OCI-LY7 (cell line): ENCODE data around the gene KIF2B. TPM values are rescaled to one million over a fixed set of nuclear protein-coding genes. Genes with fewer than 3 reads are reported as not detected.
A peak's percentile ranks its signal among the peaks of the same experiment; 100 is the strongest.
"Not testable (repeated sequence)": the region's sequence is repeated elsewhere in the genome, so short reads cannot be mapped to it uniquely, and the experiment has no call there.

Source experiments
- BruUV-seq: library from RNA; stranded (reverse); fragments of 400-500 nt; replicated peaks from 2 replicates; lab custom pipeline; 2021; lab: Mats Ljungman, UMichigan
- CTCF ChIA-PET: fragments of 300-600 bp; sonication (Branson Sonifier 250); formaldehyde crosslinking; loops from one replicate; lab custom pipeline; 2022; ENCODE audit warnings: antibody characterized with exemption; ENCODE audit not compliant: unreplicated experiment; lab: Charles Lee
- POLR2A ChIA-PET: fragments of 300-600 bp; sonication (Branson Sonifier 250); formaldehyde crosslinking; loops from one replicate; lab custom pipeline; 2022; ENCODE audit warnings: antibody characterized with exemption; lab: Charles Lee
- DNase-seq: peaks from one replicate; pipeline ENCODE4 v3.0.0-alpha.2; 2015; ENCODE audit warnings: low spot score
- H2AFZ ChIP-seq: fragments of 200-600 bp; sonication (generic), shearing (Covaris generic); 2 replicates; pipeline ENCODE4 v1.6.1; 2014; ENCODE audit warnings: mild to moderate bottlenecking, antibody characterized with exemption, low read length, moderate library complexity
- H3K27ac ChIP-seq: fragments of 200-600 bp; sonication (generic); 2 replicates; pipeline ENCODE4 v1.5.1; 2014; ENCODE audit warnings: mixed run types, low read depth, mild to moderate bottlenecking, moderate library complexity, low read length, inconsistent platforms; ENCODE audit not compliant: poor library complexity, severe bottlenecking
- H3K36me3 ChIP-seq: fragments of 200-600 bp; sonication (generic); 2 replicates; pipeline ENCODE4 v1.6.1; 2014; ENCODE audit warnings: mild to moderate bottlenecking, antibody characterized with exemption, low read length, moderate library complexity, mixed read lengths; ENCODE audit not compliant: insufficient read depth
- H3K4me1 ChIP-seq: fragments of 200-600 bp; sonication (generic); 2 replicates; pipeline ENCODE4 v1.5.1; 2014; ENCODE audit warnings: mild to moderate bottlenecking, low read length; ENCODE audit not compliant: insufficient read depth, poor library complexity, severe bottlenecking
- H3K4me2 ChIP-seq: fragments of 200-600 bp; sonication (generic); 2 replicates; pipeline ENCODE4 v1.6.1; 2014; ENCODE audit warnings: mild to moderate bottlenecking, low read length
- H3K4me3 ChIP-seq: fragments of 200-600 bp; sonication (generic); 2 replicates; pipeline ENCODE4 v1.5.1; 2014; ENCODE audit warnings: mild to moderate bottlenecking, low read depth, low read length; ENCODE audit not compliant: poor library complexity, severe bottlenecking
- H3K79me2 ChIP-seq: fragments of 200-600 bp; sonication (generic); 2 replicates; pipeline ENCODE4 v1.6.1; 2016; ENCODE audit warnings: low read depth, mild to moderate bottlenecking, low read length, moderate library complexity, mixed read lengths; ENCODE audit not compliant: insufficient read depth
- H3K9me2 ChIP-seq: fragments of 200-600 bp; sonication (generic); 2 replicates; pipeline ENCODE4 v1.6.1; 2016; ENCODE audit warnings: mild to moderate bottlenecking, low read length, mixed read lengths; ENCODE audit not compliant: insufficient read depth
- H3K9me3 ChIP-seq: fragments of 200-600 bp; sonication (generic); 2 replicates; pipeline ENCODE4 v1.6.1; 2014; ENCODE audit warnings: mild to moderate bottlenecking, mixed run types, low read length, mixed read lengths
- H4K20me1 ChIP-seq: fragments of 200-600 bp; sonication (generic); 2 replicates; pipeline ENCODE4 v1.6.1; 2014; ENCODE audit warnings: mild to moderate bottlenecking, antibody characterized with exemption, low read length, moderate library complexity, mixed read lengths; ENCODE audit not compliant: insufficient read depth
- CTCF ChIP-seq: fragments of 200-600 bp; sonication (generic); conservative IDR thresholded peaks from 2 replicates; pipeline ENCODE4 v1.5.1; 2014; ENCODE audit warnings: mild to moderate bottlenecking, antibody characterized with exemption, low read length, moderate library complexity, mixed read lengths
- EZH2phosphoT487 ChIP-seq: fragments of 200-600 bp; sonication (generic); IDR thresholded peaks from 2 replicates; pipeline ENCODE4 v1.6.1; 2018; ENCODE audit warnings: low read depth, borderline replicate concordance, mild to moderate bottlenecking, mixed run types, antibody characterized with exemption, low read length, moderate library complexity, mixed read lengths
- intact Hi-C: fragments of 100-400 bp; cut with micrococcal nuclease; formaldehyde crosslinking; loops from one replicate; pipeline ENCODE4 v1.10.0; 2022; ENCODE audit not compliant: unreplicated experiment
- total RNA-seq, 2 experiments: library from RNA; depleted of rRNA in 1 of 2; stranded (reverse); fragments of >200 nt in 1 of 2; shearing (Covaris generic) in 1 of 2; gene quantifications; 2 replicates each; pipeline ENCODE4 v1.2.3, GENCODE V29; 2014 to 2022

Gene KIF2B
- total RNA-seq, 2 experiments from 2014 or later: not detected

- Histone ChIP-seq H3K4me3 (no peak overlapping the region), H3K79me2 (no peaks in the 10 kb centered on the region), H3K36me3 (no peaks in the 10 kb centered on the region), H3K9me3 (no peaks in the 10 kb centered on the region), H4K20me1 (no peaks in the 10 kb centered on the region), H3K9me2 (no peaks in the 10 kb centered on the region), H2AFZ (0 out of 2 replicates have a peak overlapping the region, but pooled peaks have one; percentile 56), H3K4me1 (no peaks in the 10 kb centered on the region), H3K27ac (no peak overlapping the region), H3K4me2 (no peak overlapping the region)
- no peak for DNase-seq
- TF ChIP-seq EZH2phosphoT487: no peak
- POLR2A ChIA-PET: interaction anchor here (1.4 kb wide), 1 partner anchor 26 kb away, joined by 4 read pairs; no protein-coding TSS in a partner anchor
- intact Hi-C loops: no loop called here
- CTCF ChIA-PET: no interaction called here
- BruUV-seq: no TSS peak
Observed at GRCh38 chr17:53818929-53819328, 3.8 kb upstream of the KIF2B start.

- no peaks in the 10 kb centered on the region for H4K20me1 ChIP-seq
- POLR2A ChIA-PET: interaction anchor here (0.9 to 1.1 kb wide), 2 partner anchors 12 to 1180 kb away, joined by 3 to 4 read pairs; no protein-coding TSS in a partner anchor
- no TSS peak for BruUV-seq
Observed at GRCh38 chr17:53819956-53820355, 2.8 kb upstream of the KIF2B start.

GRCh38 chr17:53823341-53824050 lies 769 bp downstream of the KIF2B start:
- no peak for DNase-seq
- TF ChIP-seq CTCF (no peak), EZH2phosphoT487 (no peak)
- H2AFZ ChIP-seq: no peak overlapping the region
- H4K20me1 ChIP-seq: no peaks in the 10 kb centered on the region
- no peaks in the 10 kb centered on the region for H3K36me3 ChIP-seq
- CTCF ChIA-PET: no interaction called here
- intact Hi-C loops: no loop called here
- BruUV-seq: no TSS peak
- H3K9me3 ChIP-seq: no peaks in the 10 kb centered on the region
- H3K4me2 ChIP-seq: no peak overlapping the region
- H3K27ac ChIP-seq: no peak overlapping the region
- no peak overlapping the region for H3K4me3 ChIP-seq
- no peaks in the 10 kb centered on the region for H3K4me1 ChIP-seq
- H3K9me2 ChIP-seq: no peaks in the 10 kb centered on the region
- POLR2A ChIA-PET: no interaction called here
- no peaks in the 10 kb centered on the region for H3K79me2 ChIP-seq

More at GRCh38 chr17:53819956-53820355, 2.8 kb upstream of the KIF2B start:
- no peak overlapping the region for H2AFZ ChIP-seq
- intact Hi-C loops: no loop called here
- H3K79me2 ChIP-seq: no peaks in the 10 kb centered on the region
- CTCF ChIA-PET: no interaction called here
- no peak overlapping the region for H3K27ac ChIP-seq
- no peaks in the 10 kb centered on the region for H3K9me3 ChIP-seq
- H3K4me1 ChIP-seq: no peaks in the 10 kb centered on the region
- TF ChIP-seq CTCF (no peak), EZH2phosphoT487 (no peak)
- H3K4me2 ChIP-seq: no peak overlapping the region
- H3K9me2 ChIP-seq: no peaks in the 10 kb centered on the region
- no peaks in the 10 kb centered on the region for H3K36me3 ChIP-seq
- H3K4me3 ChIP-seq: no peak overlapping the region
- no peak for DNase-seq

- intact Hi-C loops, H4K20me1 ChIP-seq, H3K9me2 ChIP-seq, H2AFZ ChIP-seq, BruUV-seq, H3K36me3 ChIP-seq, H3K4me2 ChIP-seq, H3K27ac ChIP-seq, H3K4me3 ChIP-seq, CTCF ChIA-PET, H3K79me2 ChIP-seq, H3K4me1 ChIP-seq, DNase-seq, POLR2A ChIA-PET: not testable (repeated sequence)
- H3K9me3 ChIP-seq: peaks cover 11% of the 10 kb centered on the region
Observed at GRCh38 chr17:53834771-53835170, 12.0 kb downstream of the KIF2B start.
